Adrenal gland (tissue), 19 donors: ENCODE measurements around the gene MYADM. TPM values are rescaled to one million over a fixed set of nuclear protein-coding genes. Genes with fewer than 3 reads are reported as not detected.
A peak's percentile ranks its signal among the peaks of the same experiment; 100 is the strongest.

Experiments used
- DNase-seq, 7 donors: peaks; one replicate each; pipeline ENCODE4 v3.0.0-alpha.2; 2019 to 2020
- H3K27ac ChIP-seq, 5 donors: fragments of 200-600 bp; sonication (generic) in 4 of 5; 1 replicate in 3 of 5; 2 replicates in 2 of 5; pipeline versions ENCODE4 v1.5.1 to v1.8.0; 2016 to 2020; ENCODE audit warnings: mild to moderate bottlenecking in 1 of 5
- H3K27me3 ChIP-seq: fragments of 200-600 bp; 2 replicates; pipeline ENCODE4 v1.8.0; 2021
- H3K36me3 ChIP-seq, 2 donors: fragments of 200-600 bp; replicated peaks in 1 of 2; 1 replicate in 1 of 2; 2 replicates in 1 of 2; pipeline versions ENCODE4 v1.5.1 to v1.8.0; 2018 to 2022
- H3K4me1 ChIP-seq, 2 donors: fragments of 200-600 bp; replicated peaks in 1 of 2; 1 replicate in 1 of 2; 2 replicates in 1 of 2; pipeline versions ENCODE4 v1.5.1 to v1.8.0; 2018 to 2021
- H3K4me3 ChIP-seq, 4 donors: fragments of 200-600 bp; sonication (generic) in 3 of 4; one replicate each; pipeline ENCODE4 v1.5.1; 2016 to 2018
- H3K9me3 ChIP-seq, 3 donors: fragments of 200-600 bp; sonication (generic) in 1 of 3; replicated peaks in 1 of 3; 1 replicate in 2 of 3; 2 replicates in 1 of 3; pipeline versions ENCODE4 v1.5.1 to v1.8.0; 2016 to 2021
- CTCF ChIP-seq, 6 experiments: fragments of 450-650 bp in 4 of 6; fragments of 200-600 bp in 2 of 6; sonication (generic) in 1 of 6; IDR thresholded peaks; 1 replicate in 5 of 6; 2 replicates in 1 of 6; pipeline versions ENCODE4 v1.5.1 to v1.8.0; 2016 to 2021; ENCODE audit warnings: antibody characterized with exemption in 6 of 6, mild to moderate bottlenecking in 2 of 6, moderate library complexity in 1 of 6
- POLR2A ChIP-seq, 2 donors: fragments of 450-650 bp; IDR thresholded peaks; one replicate each; pipeline ENCODE4 v1.6.1; 2017; ENCODE audit warnings: antibody characterized with exemption in 2 of 2, mild to moderate bottlenecking in 2 of 2, moderate library complexity in 1 of 2
- WGBS, 4 donors: extraction: QIAGEN DNeasy Blood & Tissue Kit in 2 of 4; methylation state at CpG; one replicate each; pipeline versions ENCODE4 v1.1.5 to v1.1.7; 2013 to 2017; 5-methylcytosine and 5-hydroxymethylcytosine counted together
- intact Hi-C, 2 donors: fragments of 100-400 bp; cut with DNase I; formaldehyde crosslinking; loops; one replicate each; pipeline versions ENCODE4 v1.14.1 to v1.15.0; 2022 to 2023
- long read RNA-seq, 10 donors: library from polyadenylated mRNA in 3 of 10; unstranded in 2 of 10; stranded (forward) in 1 of 10; transcript quantifications; one replicate each; pipeline ENCODE4 v2.0.0 and lab custom pipeline, GENCODE V29; 2021 to 2026
- polyA plus RNA-seq, 3 donors: library from polyadenylated mRNA; stranded (reverse); fragments of 200-250 nt in 2 of 3; fragments of 350-450 nt in 1 of 3; fragmentation: Illumina TruSeq in 1 of 3; extraction: RNeasy Lipid Tissue Mini Kit (QIAGEN cat#74804) in 1 of 3; gene quantifications; one replicate each; pipeline ENCODE4 v1.2.3, GENCODE V29; 2013 to 2014
- total RNA-seq, 9 donors: library from RNA; depleted of rRNA in 4 of 9; stranded (reverse); fragments of >200 nt in 4 of 9; fragments of 120-200 nt in 1 of 9; fragmentation: NEBNext Ultra II Directional in 1 of 9; extraction: Animal tissue kit (Norgen Biotek cat#: 25700) in 1 of 9; gene quantifications; one replicate each; pipeline versions ENCODE4 v1.1.0 to v1.2.4, GENCODE V29; 2013 to 2023
- donor health status: healthy with polysubstance abuse.
- donor health status: Bipolar disorder and iron deficiency.
- donor health status: DM: yes; HTN: yes; CAD: no.
- donor health status: DM: no; HTN: no; CAD: no.
- donor health status: DM: no; HTN: no; CAD: no.
- donor health status: DM: yes; HTN: yes; CAD: no.

Gene MYADM
- total RNA-seq = 10 to 100 TPM in 8 of 9 donors, 1 to 10 TPM in 1; 6.5 to 74.0 (median 46.0) TPM
- polyA plus RNA-seq = 10 to 100 TPM; 19.7 to 23.4 (median 22.7) TPM
- long read RNA-seq, donor 1, transcript MYADM-202 (2 exons, 1,492 nt) = major isoform, 14 of 27 reads
- long read RNA-seq, donor 1, partial matches to known transcripts = 9 of 27 reads
- long read RNA-seq, donor 1, other reads (novel, unspliced or antisense) = 0 of 27 reads
- long read RNA-seq, donor 2, transcript MYADM-202 (2 exons, 1,492 nt) = major isoform, 9 of 13 reads
- long read RNA-seq, donor 2, partial matches to known transcripts = 0 of 13 reads
- long read RNA-seq, donor 2, other reads (novel, unspliced or antisense) = 0 of 13 reads
- long read RNA-seq, donor 3, transcript MYADM-202 (2 exons, 1,492 nt) = major isoform, 7 of 11 reads
- long read RNA-seq, donor 3, partial matches to known transcripts = 0 of 11 reads
- long read RNA-seq, donor 3, other reads (novel, unspliced or antisense) = 0 of 11 reads
- long read RNA-seq, donor 4, partial matches to known transcripts = 0 of 1 reads
- long read RNA-seq, donor 4, other reads (novel, unspliced or antisense) = 0 of 1 reads
- long read RNA-seq, donor 5, transcript MYADM-204 (3 exons, 3,056 nt) = major isoform, 22 of 74 reads
- long read RNA-seq, donor 5, transcript MYADM-202 (2 exons, 1,492 nt) = major isoform, 22 of 74 reads
- long read RNA-seq, donor 5, partial matches to known transcripts = 26 of 74 reads
- long read RNA-seq, donor 5, other reads (novel, unspliced or antisense) = 2 of 74 reads
- long read RNA-seq, donor 6, partial matches to known transcripts = 0 of 5 reads
- long read RNA-seq, donor 6, other reads (novel, unspliced or antisense) = 2 of 5 reads
- long read RNA-seq, donor 7, transcript MYADM-204 (3 exons, 3,056 nt) = minor isoform, 7 of 22 reads
- long read RNA-seq, donor 7, transcript MYADM-202 (2 exons, 1,492 nt) = major isoform, 10 of 22 reads
- long read RNA-seq, donor 7, partial matches to known transcripts = 5 of 22 reads
- long read RNA-seq, donor 7, other reads (novel, unspliced or antisense) = 0 of 22 reads
- long read RNA-seq, donor 8, transcript MYADM-202 (2 exons, 1,492 nt) = major isoform, 10 of 49 reads
- long read RNA-seq, donor 8, partial matches to known transcripts = 34 of 49 reads
- long read RNA-seq, donor 8, other reads (novel, unspliced or antisense) = 0 of 49 reads
- long read RNA-seq, donor 9, transcript MYADM-204 (3 exons, 3,056 nt) = major isoform, 7 of 31 reads
- long read RNA-seq, donor 9, transcript MYADM-202 (2 exons, 1,492 nt) = major isoform, 7 of 31 reads
- long read RNA-seq, donor 9, partial matches to known transcripts = 17 of 31 reads
- long read RNA-seq, donor 9, other reads (novel, unspliced or antisense) = 0 of 31 reads
- long read RNA-seq, donor 10, partial matches to known transcripts = 9 of 18 reads
- long read RNA-seq, donor 10, other reads (novel, unspliced or antisense) = 0 of 18 reads

DNA sequence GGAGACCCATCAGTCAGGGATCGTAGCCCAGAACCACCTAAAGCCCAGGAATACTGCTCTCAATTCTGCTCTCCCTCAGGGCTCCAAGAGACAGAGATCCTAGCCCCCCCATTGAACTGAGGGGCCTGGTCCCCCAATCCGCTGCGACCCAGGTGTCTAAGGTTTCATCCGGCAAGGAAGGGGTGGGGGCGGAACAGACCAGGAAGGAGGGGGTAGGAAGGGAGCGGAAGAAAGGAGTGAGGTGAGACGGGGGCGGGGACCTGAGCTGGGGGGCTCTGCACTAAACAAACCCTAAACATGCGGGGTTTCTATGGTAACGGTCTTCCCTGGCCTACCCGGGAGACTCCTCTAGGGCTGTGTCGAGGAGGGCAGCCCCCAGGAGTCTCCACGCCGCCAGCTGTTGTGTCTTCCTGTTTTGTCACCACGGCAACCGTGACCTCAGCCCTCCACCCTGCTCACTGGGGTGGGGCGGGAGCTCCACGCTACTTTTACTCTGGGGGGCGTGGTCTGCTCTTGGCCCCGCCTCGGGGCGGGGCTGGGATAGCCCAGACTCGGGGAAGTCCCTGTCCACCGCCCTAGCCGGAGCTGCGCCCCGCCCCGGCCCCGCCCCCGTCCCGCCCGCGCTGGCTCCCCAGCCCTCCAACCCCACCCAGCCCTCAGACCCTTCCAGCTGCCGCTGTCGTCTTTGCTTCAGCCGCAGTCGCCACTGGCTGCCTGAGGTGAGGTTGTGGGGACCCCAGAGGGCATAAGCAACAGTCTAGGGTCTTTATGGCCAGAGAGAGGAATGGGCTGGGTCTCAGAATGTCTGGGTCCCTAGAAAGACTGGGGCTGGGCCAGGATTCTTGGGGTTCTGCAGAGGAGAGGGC is at the start of gene MYADM:
Gene MYADM (plus strand): TSS at position 659 of the 866 bp plus-strand sequence. CDS start 5,647 bp downstream, outside the sequence.
- WGBS, 4 donors = 1 to 4% (median 4%) methylated on average over 11 to 37 of the region's 37 CpGs
- H3K4me1 ChIP-seq = peaks cover 8 to 23% of the 10 kb centered on the region in 2 donors

GRCh38 chr19:53818756-53819155 is 48.9 kb upstream of the MYADM start:
- Histone ChIP-seq H3K4me3 (no peak overlapping the region), H3K4me1 (no peaks in the 10 kb centered on the region), H3K36me3 (no peaks in the 10 kb centered on the region), H3K27me3 (no peaks in the 10 kb centered on the region), H3K9me3 (no peaks in the 10 kb centered on the region), H3K27ac (no peak overlapping the region)
- intact Hi-C loops = no loop called here
- no peak for TF ChIP-seq POLR2A (IDR thresholded peaks at IDR 0.05)
- TF ChIP-seq CTCF (IDR thresholded peaks at IDR 0.05) = no peak
- 76 to 89% (median 83%) methylated on average over 13 of the region's 13 CpGs for WGBS, 4 donors
- no peak for DNase-seq

More for the DNA sequence above, at the start of gene MYADM:
- Histone ChIP-seq H3K4me3 (peak within 1 kb of the TSS in 3 of 4 donors; percentile 40 to 75 (median 41)), H3K27me3 (no peaks in the 10 kb centered on the region), H3K9me3 (no peaks in the 10 kb centered on the region), H3K27ac (peak within 1 kb of the TSS in 4 of 5 donors; percentile 46 to 86 (median 73)), H3K36me3 (no peaks in the 10 kb centered on the region)
- peak; percentile 93 to 98 (median 96) for DNase-seq
- intact Hi-C loops = no loop called here
- no peak for TF ChIP-seq CTCF (IDR thresholded peaks at IDR 0.05)
- peak in 1 of 2 donors; percentile 54 for TF ChIP-seq POLR2A (IDR thresholded peaks at IDR 0.05)

GRCh38 chr19:53819861-53820260 is 47.8 kb upstream of the MYADM start:
- 68 to 74% (median 70%) methylated on average over 5 of the region's 5 CpGs for WGBS, 4 donors
- no peaks in the 10 kb centered on the region for H3K4me1 ChIP-seq
- no peak for DNase-seq
- no peaks in the 10 kb centered on the region for H3K9me3 ChIP-seq
- intact Hi-C loops = no loop called here
- no peak overlapping the region for H3K27ac ChIP-seq
- no peak overlapping the region for H3K4me3 ChIP-seq
- no peaks in the 10 kb centered on the region for H3K27me3 ChIP-seq
- H3K36me3 ChIP-seq = no peaks in the 10 kb centered on the region
- TF ChIP-seq POLR2A (IDR thresholded peaks at IDR 0.05) (no peak), CTCF (IDR thresholded peaks at IDR 0.05) (no peak)
